ENCODE data around the gene MTHFD2L.

DNA sequence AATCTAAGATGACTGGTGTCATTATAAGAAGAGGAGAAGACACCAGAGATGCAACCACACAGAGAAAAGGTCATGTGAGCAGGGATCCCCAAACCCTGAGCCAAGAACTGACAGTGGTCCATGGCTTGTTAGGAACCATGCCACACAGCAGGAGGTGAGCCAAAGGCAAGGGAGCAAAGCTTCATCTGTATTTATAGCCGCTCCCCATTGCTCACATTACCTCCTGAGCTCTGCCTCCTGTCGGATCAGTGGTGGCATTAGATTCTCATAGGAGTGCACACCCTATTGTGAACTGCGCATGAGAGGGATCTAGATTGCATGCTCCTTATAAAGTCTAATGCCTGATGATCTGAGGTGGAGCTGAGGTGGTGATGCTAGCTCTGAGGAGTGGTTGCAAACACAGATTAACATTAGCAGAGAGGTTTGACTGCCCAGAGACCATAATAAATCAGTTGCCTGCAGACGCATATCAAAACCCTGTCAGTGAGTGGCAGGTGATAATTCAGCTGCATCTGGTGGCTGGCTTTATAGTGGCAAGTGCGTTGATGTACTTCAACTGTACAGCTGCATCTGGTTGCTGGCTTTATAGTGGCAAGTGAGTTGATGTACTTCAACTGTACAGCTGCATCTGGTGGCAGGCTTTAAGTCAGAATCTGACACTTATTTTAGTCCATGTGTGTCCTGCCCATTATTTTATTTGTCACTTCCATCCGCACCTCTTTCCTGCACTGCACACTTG lies 39.1 kb upstream of the MTHFD2L start:
- TF ChIP-seq, protein P1, sequence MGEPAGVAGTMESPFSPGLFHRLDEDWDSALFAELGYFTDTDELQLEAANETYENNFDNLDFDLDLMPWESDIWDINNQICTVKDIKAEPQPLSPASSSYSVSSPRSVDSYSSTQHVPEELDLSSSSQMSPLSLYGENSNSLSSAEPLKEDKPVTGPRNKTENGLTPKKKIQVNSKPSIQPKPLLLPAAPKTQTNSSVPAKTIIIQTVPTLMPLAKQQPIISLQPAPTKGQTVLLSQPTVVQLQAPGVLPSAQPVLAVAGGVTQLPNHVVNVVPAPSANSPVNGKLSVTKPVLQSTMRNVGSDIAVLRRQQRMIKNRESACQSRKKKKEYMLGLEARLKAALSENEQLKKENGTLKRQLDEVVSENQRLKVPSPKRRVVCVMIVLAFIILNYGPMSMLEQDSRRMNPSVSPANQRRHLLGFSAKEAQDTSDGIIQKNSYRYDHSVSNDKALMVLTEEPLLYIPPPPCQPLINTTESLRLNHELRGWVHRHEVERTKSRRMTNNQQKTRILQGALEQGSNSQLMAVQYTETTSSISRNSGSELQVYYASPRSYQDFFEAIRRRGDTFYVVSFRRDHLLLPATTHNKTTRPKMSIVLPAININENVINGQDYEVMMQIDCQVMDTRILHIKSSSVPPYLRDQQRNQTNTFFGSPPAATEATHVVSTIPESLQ (CRISPR knock-in tag; IDR thresholded peaks at IDR 0.05) = no peak
- no peak for TF ChIP-seq TP53 (CRISPR knock-in tag; IDR thresholded peaks at IDR 0.05)
- TF ChIP-seq, protein P2, sequence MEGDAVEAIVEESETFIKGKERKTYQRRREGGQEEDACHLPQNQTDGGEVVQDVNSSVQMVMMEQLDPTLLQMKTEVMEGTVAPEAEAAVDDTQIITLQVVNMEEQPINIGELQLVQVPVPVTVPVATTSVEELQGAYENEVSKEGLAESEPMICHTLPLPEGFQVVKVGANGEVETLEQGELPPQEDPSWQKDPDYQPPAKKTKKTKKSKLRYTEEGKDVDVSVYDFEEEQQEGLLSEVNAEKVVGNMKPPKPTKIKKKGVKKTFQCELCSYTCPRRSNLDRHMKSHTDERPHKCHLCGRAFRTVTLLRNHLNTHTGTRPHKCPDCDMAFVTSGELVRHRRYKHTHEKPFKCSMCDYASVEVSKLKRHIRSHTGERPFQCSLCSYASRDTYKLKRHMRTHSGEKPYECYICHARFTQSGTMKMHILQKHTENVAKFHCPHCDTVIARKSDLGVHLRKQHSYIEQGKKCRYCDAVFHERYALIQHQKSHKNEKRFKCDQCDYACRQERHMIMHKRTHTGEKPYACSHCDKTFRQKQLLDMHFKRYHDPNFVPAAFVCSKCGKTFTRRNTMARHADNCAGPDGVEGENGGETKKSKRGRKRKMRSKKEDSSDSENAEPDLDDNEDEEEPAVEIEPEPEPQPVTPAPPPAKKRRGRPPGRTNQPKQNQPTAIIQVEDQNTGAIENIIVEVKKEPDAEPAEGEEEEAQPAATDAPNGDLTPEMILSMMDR (IDR thresholded peaks at IDR 0.05) = no peak
